AG20443 (cell line): ENCODE measurements around the gene PPP3CA.
"Not testable (repeated sequence)": the region's sequence is repeated elsewhere in the genome, so short reads cannot be mapped to it uniquely, and the experiment has no call there.

Source experiments
- DNase-seq: peaks from one replicate; pipeline ENCODE4 v3.0.0; 2012; ENCODE audit warnings: low spot score, mixed read lengths

PPP3CA gene

GRCh38 chr4:101211146-101211553 lies 136.2 kb downstream of the PPP3CA start:
- DNase-seq: no peak

- no peak for DNase-seq
Observed at GRCh38 chr4:101210331-101210730, 137.0 kb downstream of the PPP3CA start.

- DNase-seq: no peak
Observed at GRCh38 chr4:101208171-101208570, 139.2 kb downstream of the PPP3CA start.

- peak; percentile 25 for DNase-seq
Observed at GRCh38 chr4:101205916-101206315, 141.4 kb downstream of the PPP3CA start.

GRCh38 chr4:101201421-101201820 lies 145.9 kb downstream of the PPP3CA start:
- no peak for DNase-seq

- DNase-seq: peak; percentile 70
Observed at GRCh38 chr4:101200561-101200960, 146.8 kb downstream of the PPP3CA start.

GRCh38 chr4:101199507-101200285 lies 147.6 kb downstream of the PPP3CA start:
- DNase-seq: peak; percentile 18

GRCh38 chr4:101198682-101199339 lies 148.5 kb downstream of the PPP3CA start:
- no peak for DNase-seq

GRCh38 chr4:101197350-101197749 lies 150.0 kb downstream of the PPP3CA start:
- DNase-seq: no peak

- no peak for DNase-seq
Observed at GRCh38 chr4:101192244-101192643, 155.1 kb downstream of the PPP3CA start.

GRCh38 chr4:101191302-101192098 lies 155.8 kb downstream of the PPP3CA start:
- peak; percentile 72 for DNase-seq

GRCh38 chr4:101190751-101191150 lies 156.6 kb downstream of the PPP3CA start:
- DNase-seq: no peak

GRCh38 chr4:101188906-101189305 lies 158.4 kb downstream of the PPP3CA start:
- DNase-seq: no peak

GRCh38 chr4:101187841-101188240 lies 159.5 kb downstream of the PPP3CA start:
- no peak for DNase-seq

- DNase-seq: no peak
Observed at GRCh38 chr4:101186567-101187184, 160.7 kb downstream of the PPP3CA start.

- DNase-seq: no peak
Observed at GRCh38 chr4:101184668-101185067, 162.7 kb downstream of the PPP3CA start.

GRCh38 chr4:101183666-101184373 lies 163.5 kb downstream of the PPP3CA start:
- no peak for DNase-seq

- no peak for DNase-seq
Observed at GRCh38 chr4:101183221-101183620, 164.1 kb downstream of the PPP3CA start.

GRCh38 chr4:101182688-101183087 lies 164.6 kb downstream of the PPP3CA start:
- DNase-seq: not testable (repeated sequence)

- DNase-seq: peak; percentile 29
Observed at GRCh38 chr4:101178731-101179130, 168.6 kb downstream of the PPP3CA start.

GRCh38 chr4:101177154-101177553 lies 170.2 kb downstream of the PPP3CA start:
- DNase-seq: no peak
